Activated T-helper 17 cell treated with anti-CD3 and anti-CD28 coated beads, Interleukin-2, amount 50 U/mL, for 72 hours (primary cell): ENCODE data around the gene SPANXN2. TPM values are rescaled to one million over a fixed set of nuclear protein-coding genes. Genes with fewer than 3 reads are reported as not detected.
"Not testable (repeated sequence)": the region's sequence is repeated elsewhere in the genome, so short reads cannot be mapped to it uniquely, and the experiment has no call there.

Experiments
- ATAC-seq: fragments of 150-1000 bp; cut with Tn5 transposase; replicated peaks from 2 replicates; pipeline ENCODE4 v1.10.0; 2021; ENCODE audit warnings: mild to moderate bottlenecking, moderate library complexity
- H3K27ac Mint-ChIP-seq: one replicate; pipeline ENCODE4 v1.8.0; 2022; ENCODE audit warnings: mixed read lengths
- H3K27me3 Mint-ChIP-seq: one replicate; pipeline ENCODE4 v1.8.0; 2022; ENCODE audit warnings: mixed read lengths
- H3K36me3 Mint-ChIP-seq: one replicate; pipeline ENCODE4 v1.8.0; 2022; ENCODE audit warnings: low read depth, mild to moderate bottlenecking, mixed read lengths
- H3K4me1 Mint-ChIP-seq: one replicate; pipeline ENCODE4 v1.8.0; 2022; ENCODE audit warnings: mixed read lengths
- H3K4me3 Mint-ChIP-seq: one replicate; pipeline ENCODE4 v1.8.0; 2022; ENCODE audit warnings: mild to moderate bottlenecking, mixed read lengths
- H3K9me3 Mint-ChIP-seq: one replicate; pipeline ENCODE4 v1.8.0; 2022; ENCODE audit warnings: mixed read lengths
- total RNA-seq, 2 donors: library from RNA; stranded (reverse); gene quantifications; one replicate each; pipeline ENCODE4 v1.2.3, GENCODE V29; 2022

Gene SPANXN2
- not detected for total RNA-seq

GRCh38 chrX:143720652-143721051 lies at the start of gene SPANXN2:
Gene SPANXN2 (minus strand): TSS chrX:143720752. CDS start chrX:143720668, 84 bp downstream.
- ATAC-seq, H3K27ac Mint-ChIP-seq, H3K4me1 Mint-ChIP-seq, H3K4me3 Mint-ChIP-seq, H3K27me3 Mint-ChIP-seq, H3K36me3 Mint-ChIP-seq: not testable (repeated sequence)
- H3K9me3 Mint-ChIP-seq: peaks cover 19% of the 10 kb centered on the region

- no peak overlapping the region for H3K27ac Mint-ChIP-seq
- no peaks in the 10 kb centered on the region for H3K4me1 Mint-ChIP-seq
- H3K36me3 Mint-ChIP-seq: no peaks in the 10 kb centered on the region
- H3K4me3 Mint-ChIP-seq: no peak overlapping the region
- ATAC-seq: no peak
- H3K27me3 Mint-ChIP-seq: no peaks in the 10 kb centered on the region
- H3K9me3 Mint-ChIP-seq: peaks cover 3% of the 10 kb centered on the region
These were observed 48.4 kb upstream of the SPANXN2 start for GRCh38 chrX:143768976-143769375.

GRCh38 chrX:143767789-143768188 lies 47.2 kb upstream of the SPANXN2 start:
- H3K9me3 Mint-ChIP-seq, H3K27ac Mint-ChIP-seq, H3K27me3 Mint-ChIP-seq, H3K4me1 Mint-ChIP-seq, H3K36me3 Mint-ChIP-seq, ATAC-seq, H3K4me3 Mint-ChIP-seq: not testable (repeated sequence)

GRCh38 chrX:143757887-143758286 lies 37.3 kb upstream of the SPANXN2 start:
- H3K4me3 Mint-ChIP-seq: no peak overlapping the region
- no peaks in the 10 kb centered on the region for H3K36me3 Mint-ChIP-seq
- H3K9me3 Mint-ChIP-seq: no peaks in the 10 kb centered on the region
- H3K27me3 Mint-ChIP-seq: no peaks in the 10 kb centered on the region
- H3K4me1 Mint-ChIP-seq: no peaks in the 10 kb centered on the region
- no peak for ATAC-seq
- no peak overlapping the region for H3K27ac Mint-ChIP-seq

GRCh38 chrX:143757375-143757774 lies 36.8 kb upstream of the SPANXN2 start:
- Mint-ChIP-seq H3K4me1 (no peaks in the 10 kb centered on the region), H3K27ac (no peak overlapping the region), H3K4me3 (no peak overlapping the region), H3K9me3 (no peaks in the 10 kb centered on the region), H3K36me3 (no peaks in the 10 kb centered on the region), H3K27me3 (no peaks in the 10 kb centered on the region)
- ATAC-seq: no peak

GRCh38 chrX:143754183-143754582 lies 33.6 kb upstream of the SPANXN2 start:
- ATAC-seq: no peak
- Mint-ChIP-seq H3K27ac (no peak overlapping the region), H3K9me3 (no peaks in the 10 kb centered on the region), H3K4me3 (no peak overlapping the region), H3K27me3 (no peaks in the 10 kb centered on the region), H3K36me3 (no peaks in the 10 kb centered on the region), H3K4me1 (no peaks in the 10 kb centered on the region)

GRCh38 chrX:143733866-143734265 lies 13.3 kb upstream of the SPANXN2 start:
- Mint-ChIP-seq H3K27ac (no peak overlapping the region), H3K9me3 (no peaks in the 10 kb centered on the region), H3K36me3 (no peaks in the 10 kb centered on the region), H3K4me1 (no peaks in the 10 kb centered on the region), H3K4me3 (no peak overlapping the region), H3K27me3 (no peaks in the 10 kb centered on the region)
- no peak for ATAC-seq

- Mint-ChIP-seq H3K27ac (no peak overlapping the region), H3K27me3 (no peaks in the 10 kb centered on the region), H3K9me3 (peaks cover 6% of the 10 kb centered on the region), H3K4me3 (no peak overlapping the region), H3K4me1 (no peaks in the 10 kb centered on the region), H3K36me3 (no peaks in the 10 kb centered on the region)
- ATAC-seq: no peak
These were observed 5.7 kb upstream of the SPANXN2 start for GRCh38 chrX:143726296-143726695.

GRCh38 chrX:143701460-143701859 lies 19.1 kb downstream of the SPANXN2 start:
- H3K4me3 Mint-ChIP-seq: no peak overlapping the region
- H3K36me3 Mint-ChIP-seq: no peaks in the 10 kb centered on the region
- ATAC-seq: no peak
- H3K27me3 Mint-ChIP-seq: no peaks in the 10 kb centered on the region
- H3K9me3 Mint-ChIP-seq: peaks cover 4% of the 10 kb centered on the region
- no peaks in the 10 kb centered on the region for H3K4me1 Mint-ChIP-seq
- no peak overlapping the region for H3K27ac Mint-ChIP-seq

GRCh38 chrX:143694885-143695284 lies 25.7 kb downstream of the SPANXN2 start:
- ATAC-seq: no peak
- Mint-ChIP-seq H3K36me3 (no peaks in the 10 kb centered on the region), H3K4me1 (no peaks in the 10 kb centered on the region), H3K27me3 (no peaks in the 10 kb centered on the region), H3K4me3 (no peak overlapping the region), H3K9me3 (no peaks in the 10 kb centered on the region), H3K27ac (no peak overlapping the region)

GRCh38 chrX:143683486-143683885 lies 37.1 kb downstream of the SPANXN2 start:
- Mint-ChIP-seq H3K4me3 (no peak overlapping the region), H3K27me3 (no peaks in the 10 kb centered on the region), H3K27ac (no peak overlapping the region), H3K9me3 (peaks cover 3% of the 10 kb centered on the region), H3K36me3 (no peaks in the 10 kb centered on the region), H3K4me1 (no peaks in the 10 kb centered on the region)
- ATAC-seq: no peak

GRCh38 chrX:143674926-143675325 lies 45.6 kb downstream of the SPANXN2 start:
- Mint-ChIP-seq H3K9me3 (peaks cover 1% of the 10 kb centered on the region), H3K4me3 (no peak overlapping the region), H3K27me3 (no peaks in the 10 kb centered on the region), H3K36me3 (no peaks in the 10 kb centered on the region), H3K27ac (no peak overlapping the region), H3K4me1 (no peaks in the 10 kb centered on the region)
- ATAC-seq: no peak

- no peaks in the 10 kb centered on the region for H3K4me1 Mint-ChIP-seq
- H3K9me3 Mint-ChIP-seq: no peaks in the 10 kb centered on the region
- no peaks in the 10 kb centered on the region for H3K27me3 Mint-ChIP-seq
- no peak overlapping the region for H3K4me3 Mint-ChIP-seq
- no peaks in the 10 kb centered on the region for H3K36me3 Mint-ChIP-seq
- ATAC-seq: no peak
- no peak overlapping the region for H3K27ac Mint-ChIP-seq
These were observed 51.2 kb downstream of the SPANXN2 start for GRCh38 chrX:143669395-143669794.

- Mint-ChIP-seq H3K27ac (no peak overlapping the region), H3K9me3 (no peaks in the 10 kb centered on the region), H3K4me3 (no peak overlapping the region), H3K36me3 (no peaks in the 10 kb centered on the region), H3K27me3 (no peaks in the 10 kb centered on the region), H3K4me1 (no peaks in the 10 kb centered on the region)
- ATAC-seq: no peak
These were observed 56.2 kb downstream of the SPANXN2 start for GRCh38 chrX:143664302-143664701.

GRCh38 chrX:143663755-143664154 lies 56.8 kb downstream of the SPANXN2 start:
- Mint-ChIP-seq H3K4me1 (no peaks in the 10 kb centered on the region), H3K4me3 (no peak overlapping the region)
- no peak for ATAC-seq

More at GRCh38 chrX:143663755-143664154, 56.8 kb downstream of the SPANXN2 start:
- H3K9me3 Mint-ChIP-seq: no peaks in the 10 kb centered on the region
- no peaks in the 10 kb centered on the region for H3K36me3 Mint-ChIP-seq
- H3K27me3 Mint-ChIP-seq: no peaks in the 10 kb centered on the region
- H3K27ac Mint-ChIP-seq: no peak overlapping the region
